Measurements from ENCODE around the gene MKRN2OS. TPM values are rescaled to one million over a fixed set of nuclear protein-coding genes. Genes with fewer than 3 reads are reported as not detected.

MKRN2OS gene
- total RNA-seq, 1 experiment from 2014 or later, result not detected

DNA sequence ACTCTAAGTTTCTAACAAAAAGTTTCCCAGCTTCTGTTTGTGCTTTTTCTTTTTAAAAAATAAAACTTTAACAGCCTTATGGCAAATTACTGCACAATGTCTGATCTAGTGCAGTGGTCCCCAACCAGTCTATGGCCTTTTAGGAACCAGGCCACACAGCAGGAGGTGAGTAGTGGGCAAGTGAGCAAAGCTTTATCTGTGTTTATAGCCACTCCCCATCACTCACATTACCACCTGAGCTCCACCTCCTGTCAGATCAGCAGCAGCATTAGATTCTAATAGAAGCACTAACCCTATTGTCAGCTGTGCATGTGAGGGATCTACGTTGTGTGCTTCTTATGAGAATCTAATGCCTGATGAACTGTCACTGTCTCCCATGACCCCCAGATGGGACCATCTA, 17.2 kb upstream of the MKRN2OS start:
- ChIA-PET POLR2A (no interaction called here), CTCF (interaction anchor here (0.5 to 1.4 kb wide), 5 partner anchors 8 to 73 kb away, joined by 3 to 7 read pairs (median 4); partner anchors contain the start of gene MKRN2OS)
- Mint-ChIP-seq H3K27me3 (ENCODE audit: low read depth) (no peaks in the 10 kb centered on the region), H3K36me3 (no peaks in the 10 kb centered on the region), H3K27ac (peak overlapping the region; percentile 12; the same call in 1 of the 2 replicates), H3K4me1 (peaks cover 54% of the 10 kb centered on the region), H3K4me3 (no peak overlapping the region), H3K9me3 (no peaks in the 10 kb centered on the region)
- ATAC-seq, result no peak
- DNase-seq (ENCODE audit: low spot score), result no peak
- no peak for TF ChIP-seq CREM (CRISPR knock-in tag; IDR thresholded peaks at IDR 0.05)
- TF ChIP-seq, protein P1, sequence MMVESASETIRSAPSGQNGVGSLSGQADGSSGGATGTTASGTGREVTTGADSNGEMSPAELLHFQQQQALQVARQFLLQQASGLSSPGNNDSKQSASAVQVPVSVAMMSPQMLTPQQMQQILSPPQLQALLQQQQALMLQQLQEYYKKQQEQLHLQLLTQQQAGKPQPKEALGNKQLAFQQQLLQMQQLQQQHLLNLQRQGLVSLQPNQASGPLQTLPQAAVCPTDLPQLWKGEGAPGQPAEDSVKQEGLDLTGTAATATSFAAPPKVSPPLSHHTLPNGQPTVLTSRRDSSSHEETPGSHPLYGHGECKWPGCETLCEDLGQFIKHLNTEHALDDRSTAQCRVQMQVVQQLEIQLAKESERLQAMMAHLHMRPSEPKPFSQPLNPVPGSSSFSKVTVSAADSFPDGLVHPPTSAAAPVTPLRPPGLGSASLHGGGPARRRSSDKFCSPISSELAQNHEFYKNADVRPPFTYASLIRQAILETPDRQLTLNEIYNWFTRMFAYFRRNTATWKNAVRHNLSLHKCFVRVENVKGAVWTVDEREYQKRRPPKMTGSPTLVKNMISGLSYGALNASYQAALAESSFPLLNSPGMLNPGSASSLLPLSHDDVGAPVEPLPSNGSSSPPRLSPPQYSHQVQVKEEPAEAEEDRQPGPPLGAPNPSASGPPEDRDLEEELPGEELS (CRISPR knock-in tag; IDR thresholded peaks at IDR 0.05), result no peak
- TF ChIP-seq, protein P2, sequence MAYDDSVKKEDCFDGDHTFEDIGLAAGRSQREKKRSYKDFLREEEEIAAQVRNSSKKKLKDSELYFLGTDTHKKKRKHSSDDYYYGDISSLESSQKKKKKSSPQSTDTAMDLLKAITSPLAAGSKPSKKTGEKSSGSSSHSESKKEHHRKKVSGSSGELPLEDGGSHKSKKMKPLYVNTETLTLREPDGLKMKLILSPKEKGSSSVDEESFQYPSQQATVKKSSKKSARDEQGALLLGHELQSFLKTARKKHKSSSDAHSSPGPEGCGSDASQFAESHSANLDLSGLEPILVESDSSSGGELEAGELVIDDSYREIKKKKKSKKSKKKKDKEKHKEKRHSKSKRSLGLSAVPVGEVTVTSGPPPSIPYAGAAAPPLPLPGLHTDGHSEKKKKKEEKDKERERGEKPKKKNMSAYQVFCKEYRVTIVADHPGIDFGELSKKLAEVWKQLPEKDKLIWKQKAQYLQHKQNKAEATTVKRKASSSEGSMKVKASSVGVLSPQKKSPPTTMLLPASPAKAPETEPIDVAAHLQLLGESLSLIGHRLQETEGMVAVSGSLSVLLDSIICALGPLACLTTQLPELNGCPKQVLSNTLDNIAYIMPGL (CRISPR knock-in tag; IDR thresholded peaks at IDR 0.05), result no peak
- TF ChIP-seq, protein P3, sequence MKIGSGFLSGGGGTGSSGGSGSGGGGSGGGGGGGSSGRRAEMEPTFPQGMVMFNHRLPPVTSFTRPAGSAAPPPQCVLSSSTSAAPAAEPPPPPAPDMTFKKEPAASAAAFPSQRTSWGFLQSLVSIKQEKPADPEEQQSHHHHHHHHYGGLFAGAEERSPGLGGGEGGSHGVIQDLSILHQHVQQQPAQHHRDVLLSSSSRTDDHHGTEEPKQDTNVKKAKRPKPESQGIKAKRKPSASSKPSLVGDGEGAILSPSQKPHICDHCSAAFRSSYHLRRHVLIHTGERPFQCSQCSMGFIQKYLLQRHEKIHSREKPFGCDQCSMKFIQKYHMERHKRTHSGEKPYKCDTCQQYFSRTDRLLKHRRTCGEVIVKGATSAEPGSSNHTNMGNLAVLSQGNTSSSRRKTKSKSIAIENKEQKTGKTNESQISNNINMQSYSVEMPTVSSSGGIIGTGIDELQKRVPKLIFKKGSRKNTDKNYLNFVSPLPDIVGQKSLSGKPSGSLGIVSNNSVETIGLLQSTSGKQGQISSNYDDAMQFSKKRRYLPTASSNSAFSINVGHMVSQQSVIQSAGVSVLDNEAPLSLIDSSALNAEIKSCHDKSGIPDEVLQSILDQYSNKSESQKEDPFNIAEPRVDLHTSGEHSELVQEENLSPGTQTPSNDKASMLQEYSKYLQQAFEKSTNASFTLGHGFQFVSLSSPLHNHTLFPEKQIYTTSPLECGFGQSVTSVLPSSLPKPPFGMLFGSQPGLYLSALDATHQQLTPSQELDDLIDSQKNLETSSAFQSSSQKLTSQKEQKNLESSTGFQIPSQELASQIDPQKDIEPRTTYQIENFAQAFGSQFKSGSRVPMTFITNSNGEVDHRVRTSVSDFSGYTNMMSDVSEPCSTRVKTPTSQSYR (CRISPR knock-in tag; IDR thresholded peaks at IDR 0.05), result no peak
- TF ChIP-seq SMAD3 (CRISPR knock-in tag; IDR thresholded peaks at IDR 0.05; ENCODE audit: borderline replicate concordance), result no peak
- TF ChIP-seq FOXJ3 (CRISPR knock-in tag; IDR thresholded peaks at IDR 0.05; ENCODE audit: borderline replicate concordance), result no peak
- no peak for TF ChIP-seq ZNF121 (CRISPR knock-in tag; IDR thresholded peaks at IDR 0.05)
- TF ChIP-seq, protein P4, sequence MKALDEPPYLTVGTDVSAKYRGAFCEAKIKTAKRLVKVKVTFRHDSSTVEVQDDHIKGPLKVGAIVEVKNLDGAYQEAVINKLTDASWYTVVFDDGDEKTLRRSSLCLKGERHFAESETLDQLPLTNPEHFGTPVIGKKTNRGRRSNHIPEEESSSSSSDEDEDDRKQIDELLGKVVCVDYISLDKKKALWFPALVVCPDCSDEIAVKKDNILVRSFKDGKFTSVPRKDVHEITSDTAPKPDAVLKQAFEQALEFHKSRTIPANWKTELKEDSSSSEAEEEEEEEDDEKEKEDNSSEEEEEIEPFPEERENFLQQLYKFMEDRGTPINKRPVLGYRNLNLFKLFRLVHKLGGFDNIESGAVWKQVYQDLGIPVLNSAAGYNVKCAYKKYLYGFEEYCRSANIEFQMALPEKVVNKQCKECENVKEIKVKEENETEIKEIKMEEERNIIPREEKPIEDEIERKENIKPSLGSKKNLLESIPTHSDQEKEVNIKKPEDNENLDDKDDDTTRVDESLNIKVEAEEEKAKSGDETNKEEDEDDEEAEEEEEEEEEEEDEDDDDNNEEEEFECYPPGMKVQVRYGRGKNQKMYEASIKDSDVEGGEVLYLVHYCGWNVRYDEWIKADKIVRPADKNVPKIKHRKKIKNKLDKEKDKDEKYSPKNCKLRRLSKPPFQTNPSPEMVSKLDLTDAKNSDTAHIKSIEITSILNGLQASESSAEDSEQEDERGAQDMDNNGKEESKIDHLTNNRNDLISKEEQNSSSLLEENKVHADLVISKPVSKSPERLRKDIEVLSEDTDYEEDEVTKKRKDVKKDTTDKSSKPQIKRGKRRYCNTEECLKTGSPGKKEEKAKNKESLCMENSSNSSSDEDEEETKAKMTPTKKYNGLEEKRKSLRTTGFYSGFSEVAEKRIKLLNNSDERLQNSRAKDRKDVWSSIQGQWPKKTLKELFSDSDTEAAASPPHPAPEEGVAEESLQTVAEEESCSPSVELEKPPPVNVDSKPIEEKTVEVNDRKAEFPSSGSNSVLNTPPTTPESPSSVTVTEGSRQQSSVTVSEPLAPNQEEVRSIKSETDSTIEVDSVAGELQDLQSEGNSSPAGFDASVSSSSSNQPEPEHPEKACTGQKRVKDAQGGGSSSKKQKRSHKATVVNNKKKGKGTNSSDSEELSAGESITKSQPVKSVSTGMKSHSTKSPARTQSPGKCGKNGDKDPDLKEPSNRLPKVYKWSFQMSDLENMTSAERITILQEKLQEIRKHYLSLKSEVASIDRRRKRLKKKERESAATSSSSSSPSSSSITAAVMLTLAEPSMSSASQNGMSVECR (CRISPR knock-in tag; IDR thresholded peaks at IDR 0.05; ENCODE audit: borderline replicate concordance), result no peak
- TF ChIP-seq, protein P5, sequence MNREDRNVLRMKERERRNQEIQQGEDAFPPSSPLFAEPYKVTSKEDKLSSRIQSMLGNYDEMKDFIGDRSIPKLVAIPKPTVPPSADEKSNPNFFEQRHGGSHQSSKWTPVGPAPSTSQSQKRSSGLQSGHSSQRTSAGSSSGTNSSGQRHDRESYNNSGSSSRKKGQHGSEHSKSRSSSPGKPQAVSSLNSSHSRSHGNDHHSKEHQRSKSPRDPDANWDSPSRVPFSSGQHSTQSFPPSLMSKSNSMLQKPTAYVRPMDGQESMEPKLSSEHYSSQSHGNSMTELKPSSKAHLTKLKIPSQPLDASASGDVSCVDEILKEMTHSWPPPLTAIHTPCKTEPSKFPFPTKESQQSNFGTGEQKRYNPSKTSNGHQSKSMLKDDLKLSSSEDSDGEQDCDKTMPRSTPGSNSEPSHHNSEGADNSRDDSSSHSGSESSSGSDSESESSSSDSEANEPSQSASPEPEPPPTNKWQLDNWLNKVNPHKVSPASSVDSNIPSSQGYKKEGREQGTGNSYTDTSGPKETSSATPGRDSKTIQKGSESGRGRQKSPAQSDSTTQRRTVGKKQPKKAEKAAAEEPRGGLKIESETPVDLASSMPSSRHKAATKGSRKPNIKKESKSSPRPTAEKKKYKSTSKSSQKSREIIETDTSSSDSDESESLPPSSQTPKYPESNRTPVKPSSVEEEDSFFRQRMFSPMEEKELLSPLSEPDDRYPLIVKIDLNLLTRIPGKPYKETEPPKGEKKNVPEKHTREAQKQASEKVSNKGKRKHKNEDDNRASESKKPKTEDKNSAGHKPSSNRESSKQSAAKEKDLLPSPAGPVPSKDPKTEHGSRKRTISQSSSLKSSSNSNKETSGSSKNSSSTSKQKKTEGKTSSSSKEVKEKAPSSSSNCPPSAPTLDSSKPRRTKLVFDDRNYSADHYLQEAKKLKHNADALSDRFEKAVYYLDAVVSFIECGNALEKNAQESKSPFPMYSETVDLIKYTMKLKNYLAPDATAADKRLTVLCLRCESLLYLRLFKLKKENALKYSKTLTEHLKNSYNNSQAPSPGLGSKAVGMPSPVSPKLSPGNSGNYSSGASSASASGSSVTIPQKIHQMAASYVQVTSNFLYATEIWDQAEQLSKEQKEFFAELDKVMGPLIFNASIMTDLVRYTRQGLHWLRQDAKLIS (CRISPR knock-in tag; IDR thresholded peaks at IDR 0.05; ENCODE audit: borderline replicate concordance), result no peak
- no peak for TF ChIP-seq TP53 (CRISPR knock-in tag; IDR thresholded peaks at IDR 0.05)
- TF ChIP-seq CREB1 (CRISPR knock-in tag; IDR thresholded peaks at IDR 0.05), result no peak

Measured in WTC11 (cell line).